Measurements from ENCODE around the gene CD14.

DNA sequence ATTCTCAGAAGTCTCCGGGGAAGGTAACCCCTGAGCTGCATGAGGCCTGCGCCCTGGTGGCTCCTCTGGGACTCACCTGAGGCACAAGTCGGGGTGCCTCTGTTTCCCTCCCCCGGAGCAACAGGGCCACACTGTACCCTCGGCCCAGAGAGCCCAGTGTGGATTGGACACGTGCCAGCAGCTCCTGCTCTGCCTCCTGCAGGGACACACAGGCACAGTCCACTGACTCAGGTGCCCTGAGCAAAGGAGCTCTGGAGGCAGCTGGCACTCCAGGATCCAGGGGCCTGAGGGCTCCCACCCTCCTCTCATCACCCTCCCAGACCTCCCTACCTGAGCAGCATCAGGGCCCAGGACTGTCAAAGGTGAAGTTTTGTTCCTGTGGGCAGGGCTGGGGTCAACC is 38.8 kb downstream of the CD14 start:
- no peak for TF ChIP-seq CTCF (IDR thresholded peaks at IDR 0.05)
- TF ChIP-seq POLR2A (IDR thresholded peaks at IDR 0.05), result no peak

Data from heart left ventricle (tissue), 13 donors.